H9 (cell line): Measurements from ENCODE around the gene LDLRAD4. TPM values are rescaled to one million over a fixed set of nuclear protein-coding genes. Genes with fewer than 3 reads are reported as not detected.

ENCODE experiments used
- DNase-seq: peaks from one replicate; pipeline ENCODE4 v3.0.0-alpha.2; 2017
- H2AFZ ChIP-seq: one replicate; pipeline ENCODE4 v1.6.1; 2013; ENCODE audit warnings: mild to moderate bottlenecking, low read length, control low read depth, moderate library complexity
- H2AK5ac ChIP-seq: 2 replicates; pipeline ENCODE4 v1.6.1; 2013; ENCODE audit warnings: low read length, control low read depth, mixed read lengths; ENCODE audit not compliant: insufficient read length
- H2BK120ac ChIP-seq: one replicate; pipeline ENCODE4 v1.6.1; 2013; ENCODE audit warnings: low read depth, mild to moderate bottlenecking, low read length, control low read depth, inconsistent platforms; ENCODE audit not compliant: poor library complexity, severe bottlenecking
- H2BK12ac ChIP-seq: 2 replicates; pipeline ENCODE4 v1.6.1; 2013; ENCODE audit warnings: low read length, control low read depth, mixed read lengths, low read depth; ENCODE audit not compliant: insufficient read length
- H2BK15ac ChIP-seq: 2 replicates; pipeline ENCODE4 v1.6.1; 2013; ENCODE audit warnings: low read depth, low read length, control low read depth
- H2BK20ac ChIP-seq: one replicate; pipeline ENCODE4 v1.6.1; 2013; ENCODE audit warnings: low read depth, mild to moderate bottlenecking, low read length, control low read depth, inconsistent platforms; ENCODE audit not compliant: poor library complexity, severe bottlenecking
- H2BK5ac ChIP-seq: 2 replicates; pipeline ENCODE4 v1.6.1; 2013; ENCODE audit warnings: low read length, control low read depth, mixed read lengths; ENCODE audit not compliant: insufficient read length
- H3K14ac ChIP-seq: 2 replicates; pipeline ENCODE4 v1.6.1; 2013; ENCODE audit warnings: low read length, control low read depth; ENCODE audit not compliant: insufficient read depth
- H3K18ac ChIP-seq: 2 replicates; pipeline ENCODE4 v1.6.1; 2013; ENCODE audit warnings: low read depth, mild to moderate bottlenecking, mixed read lengths, low read length, control low read depth; ENCODE audit not compliant: insufficient read length
- H3K23ac ChIP-seq: 2 replicates; pipeline ENCODE4 v1.6.1; 2013; ENCODE audit warnings: low read length, control low read depth, mixed read lengths, low read depth; ENCODE audit not compliant: insufficient read length
- H3K23me2 ChIP-seq: 2 replicates; pipeline ENCODE4 v1.6.1; 2013; ENCODE audit warnings: low read depth, mild to moderate bottlenecking, mixed read lengths, low read length, control low read depth; ENCODE audit not compliant: insufficient read length, poor library complexity, severe bottlenecking
- H3K27ac ChIP-seq: 2 replicates; pipeline ENCODE4 v1.5.1; 2013; ENCODE audit warnings: low read length, control low read depth, mixed read lengths, low read depth; ENCODE audit not compliant: insufficient read length
- H3K27me3 ChIP-seq: 2 replicates; pipeline ENCODE4 v1.6.1; 2013; ENCODE audit warnings: low read length, control low read depth, inconsistent platforms; ENCODE audit not compliant: insufficient read depth
- H3K4ac ChIP-seq: 2 replicates; pipeline ENCODE4 v1.6.1; 2013; ENCODE audit warnings: low read depth, mild to moderate bottlenecking, control low read depth, inconsistent platforms, low read length, moderate library complexity
- H3K4me1 ChIP-seq: 2 replicates; pipeline ENCODE4 v1.6.1; 2013; ENCODE audit warnings: low read length, control low read depth, inconsistent platforms; ENCODE audit not compliant: insufficient read depth
- H3K4me2 ChIP-seq: 2 replicates; pipeline ENCODE4 v1.6.1; 2013; ENCODE audit warnings: low read length, control low read depth, mixed read lengths; ENCODE audit not compliant: insufficient read length, insufficient read depth
- H3K56ac ChIP-seq: 2 replicates; pipeline ENCODE4 v1.6.1; 2013; ENCODE audit warnings: low read depth, mild to moderate bottlenecking, mixed read lengths, low read length, control low read depth; ENCODE audit not compliant: insufficient read length
- H3K79me1 ChIP-seq: 2 replicates; pipeline ENCODE4 v1.6.1; 2013; ENCODE audit warnings: low read depth, mild to moderate bottlenecking, moderate library complexity, low read length, control low read depth, inconsistent platforms; ENCODE audit not compliant: insufficient read depth, poor library complexity, severe bottlenecking
- H3K79me2 ChIP-seq: 2 replicates; pipeline ENCODE4 v1.6.1; 2013; ENCODE audit warnings: low read length, control low read depth, inconsistent platforms; ENCODE audit not compliant: insufficient read depth
- H3K9ac ChIP-seq: 2 replicates; pipeline ENCODE4 v1.6.1; 2013; ENCODE audit warnings: low read length, control low read depth, mixed read lengths; ENCODE audit not compliant: insufficient read length; ENCODE audit errors: extremely low read depth
- H3K9me3 ChIP-seq: one replicate; pipeline ENCODE4 v1.6.1; 2013; ENCODE audit warnings: low read depth, low read length, inconsistent platforms; ENCODE audit not compliant: control insufficient read depth
- H3T11ph ChIP-seq: one replicate; pipeline ENCODE4 v1.6.1; 2013; ENCODE audit warnings: mild to moderate bottlenecking, low read length, control low read depth, inconsistent platforms
- H4K20me1 ChIP-seq: one replicate; pipeline ENCODE4 v1.6.1; 2013; ENCODE audit not compliant: control insufficient read depth, insufficient read length, insufficient read depth
- H4K5ac ChIP-seq: 2 replicates; pipeline ENCODE4 v1.6.1; 2013; ENCODE audit warnings: low read depth, mild to moderate bottlenecking, mixed read lengths, low read length, control low read depth; ENCODE audit not compliant: insufficient read length
- H4K8ac ChIP-seq: replicated peaks from 2 replicates; pipeline ENCODE4 v1.6.1; 2013; ENCODE audit warnings: low read length, control low read depth, mixed read lengths, low read depth; ENCODE audit not compliant: insufficient read length
- H4K91ac ChIP-seq: 2 replicates; pipeline ENCODE4 v1.6.1; 2013; ENCODE audit warnings: low read depth, mild to moderate bottlenecking, moderate library complexity, mixed read lengths, low read length, control low read depth; ENCODE audit not compliant: insufficient read length
- H3K27ac Mint-ChIP-seq, 3 experiments: 2 replicates in 2 of 3; 3 replicates in 1 of 3; pipeline ENCODE4 v1.8.0; 2020 to 2021; ENCODE audit warnings: mixed read lengths in 3 of 3, mild to moderate bottlenecking in 1 of 3, moderate library complexity in 1 of 3
- H3K27me3 Mint-ChIP-seq: 2 replicates; pipeline ENCODE4 v1.8.0; 2021; ENCODE audit warnings: low read depth, mild to moderate bottlenecking, moderate library complexity, mixed read lengths
- H3K36me3 Mint-ChIP-seq, 3 experiments: 2 replicates in 2 of 3; 3 replicates in 1 of 3; pipeline ENCODE4 v1.8.0; 2020 to 2021; ENCODE audit warnings: low read depth in 3 of 3, mixed read lengths in 3 of 3; ENCODE audit not compliant: insufficient read depth in 1 of 3
- H3K4me1 Mint-ChIP-seq, 2 experiments: 2 replicates each; pipeline ENCODE4 v1.8.0; 2020; ENCODE audit warnings: mixed read lengths in 2 of 2
- H3K4me3 Mint-ChIP-seq, 2 experiments: 2 replicates in 1 of 2; 3 replicates in 1 of 2; pipeline ENCODE4 v1.8.0; 2020 to 2021; ENCODE audit warnings: mild to moderate bottlenecking in 2 of 2, mixed read lengths in 2 of 2, moderate library complexity in 1 of 2
- H3K9me3 Mint-ChIP-seq, 2 experiments: 2 replicates in 1 of 2; 3 replicates in 1 of 2; pipeline ENCODE4 v1.8.0; 2020; ENCODE audit warnings: mild to moderate bottlenecking in 2 of 2, mixed read lengths in 2 of 2, moderate library complexity in 1 of 2
- WGBS: extraction: QIAGEN DNeasy Blood & Tissue Kit; methylation state at CpG from one replicate; pipeline ENCODE4 v1.1.7; 2013; ENCODE audit warnings: missing lambda C conversion rate, low lambda C conversion rate, mixed read lengths; ENCODE audit not compliant: insufficient read length; ENCODE audit errors: extremely low coverage; 5-methylcytosine and 5-hydroxymethylcytosine counted together
- total RNA-seq: library from RNA; stranded (reverse); gene quantifications from 2 replicates; pipeline ENCODE4 v1.2.1, GENCODE V29; 2021
- TF ChIP-seq, protein P1 (sequence below): fragments of 200-600 bp; sonication (generic); conservative IDR thresholded peaks from 3 replicates; pipeline ENCODE4 v1.8.0; 2021; ENCODE audit warnings: antibody characterized with exemption, mild to moderate bottlenecking

Gene LDLRAD4
- total RNA-seq, 1 experiment from 2014 or later, result 3.9 TPM

GRCh38 chr18:13187498-13187897, 31.1 kb upstream of the LDLRAD4 start:
- no peaks in the 10 kb centered on the region for H3K27me3 ChIP-seq
- H3T11ph ChIP-seq, result no peak overlapping the region
- no peak overlapping the region for H3K27ac ChIP-seq
- no peaks in the 10 kb centered on the region for H3K79me2 ChIP-seq
- no peak overlapping the region for H2BK12ac ChIP-seq
- H3K14ac ChIP-seq, result no peak overlapping the region
- Mint-ChIP-seq H3K9me3 (no peaks in the 10 kb centered on the region), H3K4me1 (peaks cover 12% of the 10 kb centered on the region in 2 experiments), H3K27ac (no peak overlapping the region), H3K36me3 (no peaks in the 10 kb centered on the region), H3K4me3 (no peak overlapping the region), H3K27me3 (peaks cover 6% of the 10 kb centered on the region)
- no peaks in the 10 kb centered on the region for H4K20me1 ChIP-seq
- H3K9ac ChIP-seq, result no peak overlapping the region
- no peaks in the 10 kb centered on the region for H3K4me1 ChIP-seq
- TF ChIP-seq, protein P1, sequence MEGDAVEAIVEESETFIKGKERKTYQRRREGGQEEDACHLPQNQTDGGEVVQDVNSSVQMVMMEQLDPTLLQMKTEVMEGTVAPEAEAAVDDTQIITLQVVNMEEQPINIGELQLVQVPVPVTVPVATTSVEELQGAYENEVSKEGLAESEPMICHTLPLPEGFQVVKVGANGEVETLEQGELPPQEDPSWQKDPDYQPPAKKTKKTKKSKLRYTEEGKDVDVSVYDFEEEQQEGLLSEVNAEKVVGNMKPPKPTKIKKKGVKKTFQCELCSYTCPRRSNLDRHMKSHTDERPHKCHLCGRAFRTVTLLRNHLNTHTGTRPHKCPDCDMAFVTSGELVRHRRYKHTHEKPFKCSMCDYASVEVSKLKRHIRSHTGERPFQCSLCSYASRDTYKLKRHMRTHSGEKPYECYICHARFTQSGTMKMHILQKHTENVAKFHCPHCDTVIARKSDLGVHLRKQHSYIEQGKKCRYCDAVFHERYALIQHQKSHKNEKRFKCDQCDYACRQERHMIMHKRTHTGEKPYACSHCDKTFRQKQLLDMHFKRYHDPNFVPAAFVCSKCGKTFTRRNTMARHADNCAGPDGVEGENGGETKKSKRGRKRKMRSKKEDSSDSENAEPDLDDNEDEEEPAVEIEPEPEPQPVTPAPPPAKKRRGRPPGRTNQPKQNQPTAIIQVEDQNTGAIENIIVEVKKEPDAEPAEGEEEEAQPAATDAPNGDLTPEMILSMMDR, result no peak
- H4K91ac ChIP-seq, result no peak overlapping the region
- H2BK5ac ChIP-seq, result no peak overlapping the region
- H3K4me2 ChIP-seq, result no peak overlapping the region
- H2BK15ac ChIP-seq, result no peak overlapping the region
- no peak overlapping the region for H4K5ac ChIP-seq
- no peak for DNase-seq
- no CpG with 5 or more reads among the region's 4 CpGs for WGBS
- no peak overlapping the region for H3K23ac ChIP-seq
- H3K4ac ChIP-seq, result no peak overlapping the region
- no peak overlapping the region for H3K18ac ChIP-seq
- H2AK5ac ChIP-seq, result no peak overlapping the region
- no peak overlapping the region for H4K8ac ChIP-seq
- no peaks in the 10 kb centered on the region for H3K23me2 ChIP-seq
- H3K79me1 ChIP-seq, result no peaks in the 10 kb centered on the region
- no peaks in the 10 kb centered on the region for H3K9me3 ChIP-seq
- H3K56ac ChIP-seq, result no peak overlapping the region
- no peak overlapping the region for H2AFZ ChIP-seq
- H2BK20ac ChIP-seq, result no peak overlapping the region
- no peak overlapping the region for H2BK120ac ChIP-seq
